WERI-Rb-1 (cell line): Measurements from ENCODE around the gene ATP11A.
"Not testable (repeated sequence)": the region's sequence is repeated elsewhere in the genome, so short reads cannot be mapped to it uniquely, and the experiment has no call there.

Source experiments
- DNase-seq: peaks from one replicate; pipeline ENCODE4 v3.0.0-alpha.2; 2020
- H3K27ac ChIP-seq: fragments of 250-450 bp; sonication (Bioruptor Pico); 2 replicates; pipeline ENCODE4 v1.5.1; 2020; ENCODE audit warnings: mild to moderate bottlenecking, moderate library complexity
- H3K27me3 ChIP-seq: fragments of 250-450 bp; sonication (Bioruptor Pico); 2 replicates; pipeline ENCODE4 v1.5.1; 2021; ENCODE audit warnings: mild to moderate bottlenecking, low read depth, moderate library complexity; ENCODE audit not compliant: insufficient read depth, severe bottlenecking
- H3K36me3 ChIP-seq: fragments of 250-450 bp; sonication (Bioruptor Pico); 2 replicates; pipeline ENCODE4 v1.5.1; 2020; ENCODE audit warnings: mild to moderate bottlenecking, moderate library complexity
- H3K4me3 ChIP-seq: 2 replicates; pipeline ENCODE4 v1.5.1; 2011; ENCODE audit warnings: low read depth, mild to moderate bottlenecking, control low read depth, low read length
- H3K9me3 ChIP-seq: fragments of 250-450 bp; sonication (Bioruptor Pico); 2 replicates; pipeline ENCODE4 v1.5.1; 2021; ENCODE audit warnings: mild to moderate bottlenecking, moderate library complexity; ENCODE audit not compliant: severe bottlenecking
- TF ChIP-seq, protein P1 (sequence below): IDR thresholded peaks from 2 replicates; pipeline ENCODE4 v1.5.1; 2011; ENCODE audit warnings: low read depth, mild to moderate bottlenecking, control low read depth, inconsistent platforms, low read length

ATP11A gene

DNA sequence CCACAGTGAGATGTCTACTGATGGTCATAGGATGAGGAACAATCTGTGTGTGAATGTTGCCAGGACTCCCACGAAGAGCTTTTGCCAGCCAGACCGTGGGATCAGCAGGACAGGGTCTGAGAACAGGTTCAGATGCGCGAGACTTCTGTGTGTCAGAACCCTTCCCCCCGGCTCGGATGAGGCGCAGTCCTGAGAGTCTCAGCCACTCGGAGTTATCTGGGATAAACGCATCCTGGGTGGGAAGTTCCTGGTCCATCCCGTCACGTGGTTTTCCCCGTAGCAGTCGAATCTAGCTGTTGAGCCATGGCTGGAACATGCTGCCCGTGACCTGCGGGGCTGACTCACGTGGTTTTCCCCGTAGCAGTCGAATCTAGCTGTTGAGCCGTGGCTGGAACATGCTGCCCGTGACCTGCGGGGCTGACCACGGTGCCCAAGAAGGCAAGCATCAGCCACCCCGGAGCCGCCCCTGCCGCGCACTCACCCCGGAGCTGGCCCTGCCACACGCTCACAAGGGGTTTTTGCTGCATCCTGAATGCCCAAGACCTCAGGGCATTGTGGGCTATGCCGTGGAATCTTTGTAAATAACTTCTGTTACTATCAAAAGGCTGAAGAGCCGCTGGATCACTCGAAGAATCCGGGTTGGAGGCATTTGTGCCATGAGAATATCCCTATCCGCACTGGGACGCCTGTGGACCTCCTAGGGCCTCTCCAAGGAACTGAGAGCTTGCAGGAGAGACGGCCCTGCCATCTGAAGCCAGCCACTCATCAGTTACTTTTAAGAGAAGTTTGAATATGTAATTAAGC lies 148.4 kb downstream of the ATP11A start:
- TF ChIP-seq, protein P1, sequence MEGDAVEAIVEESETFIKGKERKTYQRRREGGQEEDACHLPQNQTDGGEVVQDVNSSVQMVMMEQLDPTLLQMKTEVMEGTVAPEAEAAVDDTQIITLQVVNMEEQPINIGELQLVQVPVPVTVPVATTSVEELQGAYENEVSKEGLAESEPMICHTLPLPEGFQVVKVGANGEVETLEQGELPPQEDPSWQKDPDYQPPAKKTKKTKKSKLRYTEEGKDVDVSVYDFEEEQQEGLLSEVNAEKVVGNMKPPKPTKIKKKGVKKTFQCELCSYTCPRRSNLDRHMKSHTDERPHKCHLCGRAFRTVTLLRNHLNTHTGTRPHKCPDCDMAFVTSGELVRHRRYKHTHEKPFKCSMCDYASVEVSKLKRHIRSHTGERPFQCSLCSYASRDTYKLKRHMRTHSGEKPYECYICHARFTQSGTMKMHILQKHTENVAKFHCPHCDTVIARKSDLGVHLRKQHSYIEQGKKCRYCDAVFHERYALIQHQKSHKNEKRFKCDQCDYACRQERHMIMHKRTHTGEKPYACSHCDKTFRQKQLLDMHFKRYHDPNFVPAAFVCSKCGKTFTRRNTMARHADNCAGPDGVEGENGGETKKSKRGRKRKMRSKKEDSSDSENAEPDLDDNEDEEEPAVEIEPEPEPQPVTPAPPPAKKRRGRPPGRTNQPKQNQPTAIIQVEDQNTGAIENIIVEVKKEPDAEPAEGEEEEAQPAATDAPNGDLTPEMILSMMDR = no peak
- peaks cover 61% of the 10 kb centered on the region for H3K36me3 ChIP-seq
- DNase-seq = no peak

DNA sequence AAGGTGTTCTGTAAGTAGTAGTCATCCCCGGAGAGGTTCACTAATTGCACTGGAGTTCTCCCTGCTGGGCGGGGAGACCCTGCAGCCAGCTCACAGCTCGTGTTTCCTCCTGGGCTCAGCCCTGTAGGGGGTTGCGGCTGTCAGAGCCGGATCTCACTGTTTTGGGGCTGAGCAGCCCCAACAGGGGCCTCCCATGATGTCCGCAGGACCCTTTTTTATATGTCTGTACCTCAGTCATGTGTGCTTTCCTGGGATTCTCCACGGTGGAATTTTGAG lies 148.9 kb downstream of the ATP11A start:
- Histone ChIP-seq H3K4me3 (no peak overlapping the region), H3K27ac (no peak overlapping the region), H3K36me3 (peaks cover 62% of the 10 kb centered on the region), H3K27me3 (no peaks in the 10 kb centered on the region), H3K9me3 (no peaks in the 10 kb centered on the region)
- no peak for DNase-seq
- TF ChIP-seq, protein P1 = no peak

More for the DNA sequence above, 148.4 kb downstream of the ATP11A start:
- H3K9me3 ChIP-seq = no peaks in the 10 kb centered on the region
- H3K27ac ChIP-seq = no peak overlapping the region
- H3K4me3 ChIP-seq = no peak overlapping the region
- H3K27me3 ChIP-seq = no peaks in the 10 kb centered on the region

DNA sequence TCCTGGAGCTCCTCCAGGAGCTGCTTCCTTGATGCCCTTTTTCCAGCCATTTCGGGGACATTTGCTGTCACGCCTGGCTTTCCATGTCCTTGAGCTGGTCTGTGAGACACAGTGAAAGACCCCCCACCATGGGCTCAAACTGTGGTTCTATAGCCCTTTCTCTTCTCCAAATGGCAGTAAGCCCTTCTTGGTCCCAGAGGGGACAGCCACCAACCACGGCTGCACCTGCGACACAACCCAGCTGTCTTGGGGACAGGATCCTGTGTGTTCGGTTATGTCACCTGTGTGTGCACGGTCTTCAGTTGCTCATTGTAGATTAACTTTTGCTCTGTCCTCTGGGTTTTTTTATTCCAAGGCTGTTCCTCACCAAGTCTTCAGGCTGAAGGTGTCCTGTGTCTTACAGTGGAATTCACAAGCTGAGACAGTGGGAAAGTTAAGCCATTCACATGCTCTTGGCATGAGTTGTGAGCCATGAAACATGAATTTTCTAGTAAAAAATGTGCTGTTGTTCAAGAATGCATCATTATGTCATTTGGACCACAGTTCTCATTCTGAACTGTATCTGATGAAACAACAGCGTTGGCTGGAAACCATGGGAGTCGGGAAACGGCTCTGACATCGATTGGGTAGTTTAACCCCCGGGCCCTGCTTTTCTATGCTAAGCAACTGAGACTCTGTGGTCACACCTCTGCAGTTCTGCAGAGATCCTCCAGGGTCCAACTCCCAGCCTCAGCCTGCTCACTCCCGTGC lies 149.7 kb downstream of the ATP11A start:
- Histone ChIP-seq H3K4me3 (no peak overlapping the region), H3K9me3 (peaks cover 2% of the 10 kb centered on the region), H3K27me3 (no peaks in the 10 kb centered on the region), H3K27ac (no peak overlapping the region), H3K36me3 (peaks cover 63% of the 10 kb centered on the region)
- DNase-seq = peak; percentile 4
- TF ChIP-seq, protein P1 = no peak

DNA sequence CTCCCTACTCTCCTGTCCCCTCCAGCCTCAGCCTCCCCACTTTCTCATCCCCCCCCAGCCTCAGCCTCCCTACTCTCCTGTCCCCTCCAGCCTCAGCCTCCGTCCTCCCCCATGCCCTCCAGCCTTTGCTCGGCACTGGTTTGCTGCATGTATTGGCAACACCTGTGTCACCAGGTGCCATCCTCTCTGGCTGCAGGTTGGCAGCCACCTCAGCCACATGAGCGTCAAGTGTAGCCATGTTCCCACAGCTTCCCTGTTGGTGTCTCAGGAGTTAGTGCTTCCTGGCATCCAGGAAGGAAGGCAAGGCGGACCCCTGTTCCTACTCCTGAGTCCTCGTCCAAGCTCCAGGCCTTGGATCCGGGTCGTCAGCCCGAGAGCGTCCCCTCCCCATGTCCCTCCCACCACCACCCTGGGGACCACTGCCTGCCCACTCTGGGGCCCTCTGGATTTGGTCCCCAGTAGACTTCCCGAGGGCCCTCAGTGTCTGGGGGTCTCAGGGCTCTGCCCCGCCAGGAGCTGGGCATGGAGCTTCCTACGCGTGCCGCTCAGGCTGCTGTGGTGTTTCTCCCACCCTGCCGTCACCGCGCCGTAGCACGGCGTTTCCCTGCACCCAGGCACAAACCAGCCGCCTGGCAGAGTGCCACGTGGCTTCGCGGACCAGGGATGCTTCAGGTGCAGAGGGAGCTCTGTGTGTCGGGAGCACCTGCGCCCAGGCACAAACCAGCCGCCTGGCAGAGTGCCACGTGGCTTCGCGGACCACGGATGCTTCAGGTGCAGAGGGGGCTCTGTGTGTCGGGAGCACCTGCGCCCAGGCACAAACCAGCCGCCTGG lies 150.8 kb downstream of the ATP11A start:
- Histone ChIP-seq H3K9me3 (peaks cover 5% of the 10 kb centered on the region), H3K27ac (no peak overlapping the region), H3K27me3 (no peaks in the 10 kb centered on the region), H3K36me3 (peaks cover 56% of the 10 kb centered on the region), H3K4me3 (no peak overlapping the region)
- no peak for DNase-seq
- TF ChIP-seq, protein P1 = no peak

DNA sequence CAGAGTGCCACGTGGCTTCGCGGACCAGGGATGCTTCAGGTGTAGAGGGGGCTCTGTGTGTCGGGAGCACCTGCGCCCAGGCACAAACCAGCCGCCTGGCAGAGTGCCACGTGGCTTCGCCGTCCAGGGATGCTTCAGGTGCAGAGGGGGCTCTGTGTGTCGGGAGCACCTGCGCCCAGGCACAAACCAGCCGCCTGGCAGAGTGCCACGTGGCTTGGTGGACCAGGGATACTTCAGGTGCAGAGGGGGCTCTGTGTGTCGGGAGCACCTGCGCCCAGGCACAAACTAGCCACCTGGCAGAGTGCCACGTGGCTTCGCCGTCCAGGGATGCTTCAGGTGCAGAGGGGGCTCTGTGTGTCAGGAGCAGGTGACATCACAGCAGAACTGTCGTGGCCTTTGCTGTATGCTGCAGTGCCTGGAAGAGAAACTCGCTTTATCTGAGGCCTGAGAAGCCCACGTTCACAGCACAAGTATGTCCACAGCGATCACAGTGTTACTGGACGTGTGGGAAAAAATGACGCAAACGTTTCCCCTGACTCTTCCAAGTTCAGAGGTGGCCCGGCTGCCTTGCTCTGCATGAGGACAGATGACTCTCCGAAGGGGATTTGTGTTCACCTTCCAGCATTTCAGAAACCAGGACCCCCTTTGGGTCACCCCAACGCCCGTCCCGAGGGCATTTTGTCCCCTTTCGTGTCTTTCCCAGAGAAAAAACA lies 151.6 kb downstream of the ATP11A start:
- not testable (repeated sequence) for DNase-seq, H3K27me3 ChIP-seq, H3K27ac ChIP-seq, H3K4me3 ChIP-seq, H3K9me3 ChIP-seq
- peaks cover 52% of the 10 kb centered on the region for H3K36me3 ChIP-seq
